ENCODE results near the gene CDH6.

CDH6 gene

GRCh38 chr5:31375999-31376720 is 182.7 kb downstream of the CDH6 start:
- no peak for DNase-seq (ENCODE audit: low read depth, low spot score)

GRCh38 chr5:31377274-31377946 is 183.9 kb downstream of the CDH6 start:
- no peak for DNase-seq (ENCODE audit: low read depth, low spot score)

- DNase-seq (ENCODE audit: low read depth, low spot score) = no peak
Measured at GRCh38 chr5:31378136-31378535, 184.7 kb downstream of the CDH6 start.
